AG10803 (cell line): ENCODE measurements around the gene DHRS1.

ENCODE experiments used
- DNase-seq: peaks from one replicate; pipeline ENCODE4 v3.0.0; 2010; ENCODE audit warnings: low read depth
- H3K4me3 ChIP-seq: 2 replicates; pipeline ENCODE4 v1.5.1; 2011; ENCODE audit warnings: mild to moderate bottlenecking, low read length, control low read depth
- CTCF ChIP-seq: conservative IDR thresholded peaks from 2 replicates; pipeline ENCODE4 v1.5.1; 2011; ENCODE audit warnings: mild to moderate bottlenecking, low read length, control low read depth, inconsistent platforms

Gene DHRS1

GRCh38 chr14:24339284-24340151, 39.9 kb upstream of the DHRS1 start, which contains the start of gene RIPK3:
RIPK3 (minus strand) TSS chr14:24339991; CDS start chr14:24339826, 165 bp downstream.
- no peak for TF ChIP-seq CTCF
- DNase-seq: no peak

GRCh38 chr14:24338843-24339242, 39.3 kb upstream of the DHRS1 start:
- TF ChIP-seq CTCF: no peak

More at GRCh38 chr14:24339284-24340151, 39.9 kb upstream of the DHRS1 start, which contains the start of gene RIPK3:
- H3K4me3 ChIP-seq: peak within 1 kb of the TSS; percentile 64

DNA sequence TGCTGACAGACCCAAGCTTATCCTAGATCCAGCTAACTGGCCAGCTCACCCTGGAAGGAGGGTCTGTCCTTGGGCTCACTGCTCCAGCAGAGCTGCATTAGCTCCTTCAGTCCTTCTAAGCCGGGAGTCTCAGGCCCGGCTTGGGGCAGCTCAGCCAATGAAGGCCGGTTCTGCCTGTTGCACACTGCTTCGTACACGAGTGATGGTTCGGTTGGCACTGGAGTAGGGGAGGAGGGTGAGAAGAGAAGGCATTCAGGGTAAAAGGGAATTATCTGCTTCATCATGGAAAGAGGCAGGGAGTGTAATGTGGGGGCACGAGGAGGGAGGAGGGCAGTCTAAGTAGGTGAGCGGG, 38.2 kb upstream of the DHRS1 start:
- no peak for TF ChIP-seq CTCF
- H3K4me3 ChIP-seq: no peak overlapping the region
- no peak for DNase-seq

More at GRCh38 chr14:24338843-24339242, 39.3 kb upstream of the DHRS1 start:
- peak overlapping the region; percentile 64; the same call in 1 of the 2 replicates for H3K4me3 ChIP-seq
- no peak for DNase-seq

GRCh38 chr14:24337144-24337823, 37.7 kb upstream of the DHRS1 start:
- no peak for TF ChIP-seq CTCF
- DNase-seq: no peak
- no peak overlapping the region for H3K4me3 ChIP-seq

GRCh38 chr14:24335461-24336171, 36.0 kb upstream of the DHRS1 start:
- no peak for TF ChIP-seq CTCF
- no peak overlapping the region for H3K4me3 ChIP-seq
- DNase-seq: no peak

DNA sequence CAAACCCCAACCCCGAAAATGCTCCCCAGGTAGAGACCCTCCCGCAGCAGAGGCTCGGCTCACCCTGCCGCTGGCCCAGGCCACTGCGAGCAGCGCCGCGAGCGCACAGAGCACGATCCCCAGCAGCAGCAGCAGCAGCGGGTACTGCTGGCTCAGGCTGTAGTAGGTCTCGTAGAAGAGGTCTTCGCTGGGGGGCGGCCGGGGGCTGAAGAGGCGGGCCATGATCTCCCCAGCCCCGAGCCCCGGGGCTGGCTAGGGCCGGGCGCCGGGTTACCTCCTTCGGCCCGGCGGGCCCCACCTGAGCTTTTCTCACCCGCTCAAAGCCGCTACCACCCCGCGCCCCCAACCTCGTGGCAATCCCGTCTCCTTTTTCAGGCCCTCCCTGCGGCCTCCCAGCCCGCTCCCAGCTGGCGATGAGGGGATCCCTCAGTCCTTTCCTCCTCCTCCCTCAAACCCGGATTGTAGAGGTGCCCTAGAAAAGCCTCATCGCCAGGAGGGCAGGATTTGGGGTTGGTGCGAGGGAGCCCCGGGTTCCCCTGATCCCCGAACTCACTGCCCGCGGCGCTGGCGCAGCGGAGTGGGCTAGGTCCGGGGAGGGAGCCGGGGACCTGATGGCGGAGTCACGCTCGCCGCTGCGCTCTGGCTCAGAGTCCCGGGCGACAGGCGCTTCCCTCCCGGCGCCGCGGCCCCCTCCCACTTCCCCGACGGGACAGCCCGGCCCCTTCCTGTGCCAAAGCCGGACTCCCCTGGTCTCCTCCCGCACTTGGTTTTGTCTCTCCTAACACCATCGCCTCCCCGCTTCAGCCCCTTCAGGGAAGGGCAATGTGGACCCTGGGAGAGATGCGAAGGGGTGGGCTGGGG, 35.1 kb upstream of the DHRS1 start, which contains the start of gene ADCY4:
Gene ADCY4, minus strand, starts transcription at position 641 of the 861 bp plus-strand sequence. Its CDS starts 419 bp downstream, at position 222.
- H3K4me3 ChIP-seq: peak within 1 kb of the TSS; percentile 52
- TF ChIP-seq CTCF: no peak
- no peak for DNase-seq
